SU-DHL-6 (cell line): ENCODE data around the gene SUGCT.

Experiments
- H2AFZ ChIP-seq: fragments of 200-600 bp; sonication (generic); 2 replicates; pipeline ENCODE4 v1.6.1; 2014; ENCODE audit warnings: low read depth, mild to moderate bottlenecking, moderate library complexity, mixed read lengths, antibody characterized with exemption, low read length; ENCODE audit not compliant: severe bottlenecking
- H3F3A ChIP-seq: fragments of 200-600 bp; shearing (Covaris generic); 2 replicates; pipeline ENCODE4 v1.6.0; 2016; ENCODE audit warnings: antibody characterized with exemption, mild to moderate bottlenecking; ENCODE audit not compliant: insufficient read depth
- H3K27ac ChIP-seq: fragments of 200-600 bp; sonication (generic); 2 replicates; pipeline ENCODE4 v1.5.1; 2016; ENCODE audit warnings: low read depth, mild to moderate bottlenecking, low read length, moderate library complexity, mixed read lengths
- H3K27me3 ChIP-seq: fragments of 200-600 bp; sonication (generic), shearing (Covaris generic); 2 replicates; pipeline ENCODE4 v1.6.0; 2014; ENCODE audit warnings: mild to moderate bottlenecking, low read length
- H3K36me3 ChIP-seq: fragments of 200-600 bp; sonication (generic); 2 replicates; pipeline ENCODE4 v1.6.1; 2014; ENCODE audit warnings: mild to moderate bottlenecking, low read length, mixed read lengths
- H3K4me2 ChIP-seq: fragments of 300-600, 200-600 bp; shearing (Covaris generic), sonication (generic); 2 replicates; pipeline ENCODE4 v1.6.0; 2014; ENCODE audit warnings: low read length, low read depth, mild to moderate bottlenecking; ENCODE audit not compliant: poor library complexity, severe bottlenecking
- H3K4me3 ChIP-seq: fragments of 200-600 bp; sonication (generic); 2 replicates; pipeline ENCODE4 v1.5.1; 2014; ENCODE audit warnings: antibody characterized with exemption, low read length, mild to moderate bottlenecking, mixed read lengths; ENCODE audit not compliant: insufficient read depth, poor library complexity, severe bottlenecking
- H3K79me2 ChIP-seq: fragments of 200-600 bp; sonication (generic); 2 replicates; pipeline ENCODE4 v1.6.1; 2014; ENCODE audit warnings: mild to moderate bottlenecking, low read length, moderate library complexity; ENCODE audit not compliant: insufficient read depth
- H3K9ac ChIP-seq: fragments of 200-600 bp; sonication (generic); 2 replicates; pipeline ENCODE4 v1.7.0; 2014; ENCODE audit warnings: mild to moderate bottlenecking, low read length
- H3K9me2 ChIP-seq: fragments of 200-600 bp; sonication (generic); replicated peaks from 2 replicates; pipeline ENCODE4 v1.6.1; 2014; ENCODE audit warnings: low read length; ENCODE audit not compliant: insufficient read depth
- H3K9me3 ChIP-seq: fragments of 200-600 bp; sonication (generic); 2 replicates; pipeline ENCODE4 v1.6.1; 2014; ENCODE audit warnings: low read length, mixed read lengths; ENCODE audit not compliant: insufficient read depth
- H4K20me1 ChIP-seq: fragments of 200-600 bp; sonication (generic); 2 replicates; pipeline ENCODE4 v1.6.1; 2014; ENCODE audit warnings: low read depth, mild to moderate bottlenecking, antibody characterized with exemption, low read length, moderate library complexity, mixed read lengths
- EZH2phosphoT487 ChIP-seq: fragments of 200-600 bp; sonication (generic), shearing (Covaris generic); conservative IDR thresholded peaks from 2 replicates; pipeline ENCODE4 v1.6.1; 2018; ENCODE audit warnings: mild to moderate bottlenecking, antibody characterized with exemption, low read length, moderate library complexity, mixed read lengths
- TF ChIP-seq, protein P1 (sequence below): fragments of 200-600 bp; sonication (generic); IDR thresholded peaks from one replicate; pipeline ENCODE4 v1.5.1; 2017; ENCODE audit warnings: antibody characterized with exemption, mild to moderate bottlenecking, low read length, moderate library complexity; ENCODE audit not compliant: insufficient read depth, poor library complexity, severe bottlenecking

Gene SUGCT

DNA sequence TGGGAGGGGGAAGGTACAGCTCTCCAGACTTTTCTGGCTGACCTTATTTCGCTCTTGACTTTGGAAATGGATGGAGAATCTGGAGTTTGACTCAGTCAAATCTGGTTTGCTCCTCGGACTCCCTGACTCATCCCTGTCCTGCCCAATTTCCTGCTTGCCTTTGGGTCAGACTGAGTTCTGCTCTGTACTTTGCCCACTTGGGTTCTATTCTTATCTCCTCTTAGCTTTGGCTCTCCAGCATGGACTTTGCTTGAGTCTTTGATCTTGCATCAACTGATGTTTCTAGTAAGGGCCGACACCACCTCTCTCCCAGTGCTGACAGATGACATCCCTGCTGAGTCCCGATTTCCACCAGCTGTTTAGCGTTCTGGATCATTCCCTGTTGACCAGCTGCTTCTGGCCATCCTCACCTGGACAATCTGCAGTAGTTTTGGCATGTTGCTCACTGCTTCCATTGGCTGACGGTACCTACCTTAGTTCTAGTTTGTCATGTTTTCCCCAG, 335.3 kb downstream of the SUGCT start:
- no peaks in the 10 kb centered on the region for H3F3A ChIP-seq
- H4K20me1 ChIP-seq, result no peaks in the 10 kb centered on the region
- H3K9me2 ChIP-seq, result no peaks in the 10 kb centered on the region
- H3K27me3 ChIP-seq, result no peaks in the 10 kb centered on the region
- H3K9ac ChIP-seq, result no peak overlapping the region
- H3K4me3 ChIP-seq, result no peak overlapping the region
- no peak overlapping the region for H3K27ac ChIP-seq
- no peak overlapping the region for H2AFZ ChIP-seq
- no peaks in the 10 kb centered on the region for H3K79me2 ChIP-seq
- TF ChIP-seq, protein P1, sequence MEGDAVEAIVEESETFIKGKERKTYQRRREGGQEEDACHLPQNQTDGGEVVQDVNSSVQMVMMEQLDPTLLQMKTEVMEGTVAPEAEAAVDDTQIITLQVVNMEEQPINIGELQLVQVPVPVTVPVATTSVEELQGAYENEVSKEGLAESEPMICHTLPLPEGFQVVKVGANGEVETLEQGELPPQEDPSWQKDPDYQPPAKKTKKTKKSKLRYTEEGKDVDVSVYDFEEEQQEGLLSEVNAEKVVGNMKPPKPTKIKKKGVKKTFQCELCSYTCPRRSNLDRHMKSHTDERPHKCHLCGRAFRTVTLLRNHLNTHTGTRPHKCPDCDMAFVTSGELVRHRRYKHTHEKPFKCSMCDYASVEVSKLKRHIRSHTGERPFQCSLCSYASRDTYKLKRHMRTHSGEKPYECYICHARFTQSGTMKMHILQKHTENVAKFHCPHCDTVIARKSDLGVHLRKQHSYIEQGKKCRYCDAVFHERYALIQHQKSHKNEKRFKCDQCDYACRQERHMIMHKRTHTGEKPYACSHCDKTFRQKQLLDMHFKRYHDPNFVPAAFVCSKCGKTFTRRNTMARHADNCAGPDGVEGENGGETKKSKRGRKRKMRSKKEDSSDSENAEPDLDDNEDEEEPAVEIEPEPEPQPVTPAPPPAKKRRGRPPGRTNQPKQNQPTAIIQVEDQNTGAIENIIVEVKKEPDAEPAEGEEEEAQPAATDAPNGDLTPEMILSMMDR, result no peak
- TF ChIP-seq EZH2phosphoT487, result no peak
- no peak overlapping the region for H3K4me2 ChIP-seq
- H3K9me3 ChIP-seq, result no peaks in the 10 kb centered on the region
- H3K36me3 ChIP-seq, result no peaks in the 10 kb centered on the region

DNA sequence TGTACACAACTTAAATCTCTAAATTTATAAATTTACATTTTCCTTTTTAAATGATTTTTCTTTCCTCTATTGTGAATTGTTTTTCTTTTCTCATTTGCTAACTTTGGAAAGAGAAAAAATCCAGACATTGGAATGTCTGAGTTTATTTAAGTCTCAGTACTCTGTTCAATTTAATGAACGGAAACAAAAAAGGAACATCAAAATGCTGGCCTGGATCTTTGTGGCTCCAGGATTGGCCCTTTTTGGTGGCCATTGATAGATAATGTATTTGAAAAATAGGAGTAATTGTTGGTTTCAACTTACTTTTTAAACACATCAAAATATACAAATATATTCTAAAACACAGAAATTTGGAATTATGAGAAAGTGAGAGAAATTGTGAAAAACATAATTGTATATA, 336.0 kb downstream of the SUGCT start:
- no peak overlapping the region for H3K4me3 ChIP-seq
- no peaks in the 10 kb centered on the region for H3K79me2 ChIP-seq
- no peak overlapping the region for H3K27ac ChIP-seq
- no peaks in the 10 kb centered on the region for H3K9me3 ChIP-seq
- no peaks in the 10 kb centered on the region for H3K9me2 ChIP-seq
- no peak overlapping the region for H3K9ac ChIP-seq
- H2AFZ ChIP-seq, result no peak overlapping the region
- H3F3A ChIP-seq, result no peaks in the 10 kb centered on the region
- TF ChIP-seq EZH2phosphoT487, result no peak
- TF ChIP-seq, protein P1, result no peak
- H3K4me2 ChIP-seq, result no peak overlapping the region
- no peaks in the 10 kb centered on the region for H4K20me1 ChIP-seq
- no peaks in the 10 kb centered on the region for H3K36me3 ChIP-seq
- H3K27me3 ChIP-seq, result no peaks in the 10 kb centered on the region

DNA sequence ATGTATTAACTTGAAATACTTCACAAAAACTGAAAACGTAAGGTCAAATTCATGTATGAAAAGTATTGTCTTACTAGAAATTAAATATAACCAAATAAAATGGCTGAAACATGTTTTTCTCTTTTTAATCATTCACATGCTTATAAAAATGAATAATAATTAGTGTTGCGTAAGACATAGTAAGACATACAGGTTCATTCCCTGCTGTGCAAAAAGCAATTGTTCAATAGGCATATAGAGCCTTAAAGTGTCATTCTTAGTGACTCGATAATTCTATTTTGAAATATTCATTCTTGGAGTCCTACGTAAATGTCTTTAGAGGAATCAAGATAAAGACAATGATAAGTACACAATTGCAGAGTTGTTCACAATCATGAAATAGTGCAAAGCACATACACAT, 337.1 kb downstream of the SUGCT start:
- no peak overlapping the region for H3K9ac ChIP-seq
- no peaks in the 10 kb centered on the region for H3F3A ChIP-seq
- no peaks in the 10 kb centered on the region for H3K9me3 ChIP-seq
- TF ChIP-seq, protein P1, result no peak
- TF ChIP-seq EZH2phosphoT487, result no peak
- no peaks in the 10 kb centered on the region for H3K27me3 ChIP-seq
- no peak overlapping the region for H3K27ac ChIP-seq
- H2AFZ ChIP-seq, result no peak overlapping the region
- no peaks in the 10 kb centered on the region for H3K79me2 ChIP-seq
- H3K4me2 ChIP-seq, result no peak overlapping the region
- no peak overlapping the region for H3K4me3 ChIP-seq
- no peaks in the 10 kb centered on the region for H4K20me1 ChIP-seq
- H3K9me2 ChIP-seq, result no peaks in the 10 kb centered on the region
- H3K36me3 ChIP-seq, result no peaks in the 10 kb centered on the region
